ENCODE measurements around the gene LDB2.
A peak's percentile ranks its signal among the peaks of the same experiment; 100 is the strongest.

The LDB2 gene

DNA sequence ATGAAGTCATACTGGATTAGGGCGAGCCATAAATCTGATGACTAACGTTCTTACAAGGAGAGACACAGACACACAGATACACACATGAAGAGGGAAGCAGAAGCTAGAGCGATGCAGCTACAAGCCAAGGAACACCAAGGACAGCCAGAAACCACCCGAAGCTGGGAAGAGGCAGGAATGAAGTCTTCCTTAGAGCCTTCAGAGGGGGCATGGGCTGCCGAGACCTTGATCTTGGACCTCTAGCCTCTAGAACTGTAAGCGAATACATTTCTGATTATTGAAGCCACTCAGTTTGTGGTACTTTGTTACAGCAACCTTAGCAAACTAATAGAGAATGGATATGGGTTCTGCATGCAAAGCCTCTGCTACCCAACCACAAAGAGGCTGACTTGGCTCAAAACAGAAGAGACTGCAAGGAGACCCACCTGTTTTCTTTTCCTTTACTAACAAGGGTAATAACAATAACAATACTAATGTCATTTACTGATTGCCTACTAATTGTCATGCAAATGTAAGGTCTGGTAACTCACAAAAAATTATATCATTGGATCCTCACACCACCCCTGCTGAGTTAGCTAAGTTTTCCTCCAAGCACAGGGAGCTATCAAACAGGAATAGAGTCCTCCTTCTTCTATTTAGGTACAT, 10.1 kb upstream of the LDB2 start:
- H3K27me3 ChIP-seq (ENCODE audit: insufficient read depth, low read length) = no peaks in the 10 kb centered on the region
- H3K4me3 ChIP-seq (ENCODE audit: low read length) = no peak overlapping the region
- H3K36me3 ChIP-seq (ENCODE audit: insufficient read depth, low read length) = no peaks in the 10 kb centered on the region
- no peaks in the 10 kb centered on the region for H3K9me3 ChIP-seq (ENCODE audit: low read length)
- H3K4me1 ChIP-seq (ENCODE audit: insufficient read depth, low read length) = peaks cover 13% of the 10 kb centered on the region
- H2AFZ ChIP-seq (ENCODE audit: low read depth, low read length) = no peak overlapping the region

DNA sequence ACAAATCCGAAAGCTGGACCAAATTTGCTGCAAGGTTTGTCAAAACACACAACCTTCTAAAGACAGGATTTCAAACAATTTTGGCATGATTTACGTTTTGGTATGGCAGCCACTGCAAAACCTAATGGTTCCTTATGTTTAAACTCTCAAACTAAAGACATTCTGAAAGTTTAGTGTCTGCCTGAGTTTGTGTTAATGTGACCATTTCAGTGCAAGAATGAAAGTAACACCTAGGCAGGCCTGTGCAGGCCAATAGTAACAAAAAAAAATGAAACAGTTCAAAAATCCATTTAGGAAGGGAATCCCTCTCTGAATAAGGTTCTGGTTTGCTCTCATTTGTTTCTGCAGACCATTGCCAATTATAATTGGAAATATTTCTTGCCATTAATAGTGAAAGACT, 1.9 kb upstream of the LDB2 start:
- Histone ChIP-seq H3K4me1 (ENCODE audit: insufficient read depth, low read length) (peaks cover 26% of the 10 kb centered on the region), H2AFZ (ENCODE audit: low read depth, low read length) (no peak overlapping the region), H3K4me3 (ENCODE audit: low read length) (no peak overlapping the region), H3K9me3 (ENCODE audit: low read length) (no peaks in the 10 kb centered on the region), H3K36me3 (ENCODE audit: insufficient read depth, low read length) (no peaks in the 10 kb centered on the region), H3K27me3 (ENCODE audit: insufficient read depth, low read length) (no peaks in the 10 kb centered on the region)

DNA sequence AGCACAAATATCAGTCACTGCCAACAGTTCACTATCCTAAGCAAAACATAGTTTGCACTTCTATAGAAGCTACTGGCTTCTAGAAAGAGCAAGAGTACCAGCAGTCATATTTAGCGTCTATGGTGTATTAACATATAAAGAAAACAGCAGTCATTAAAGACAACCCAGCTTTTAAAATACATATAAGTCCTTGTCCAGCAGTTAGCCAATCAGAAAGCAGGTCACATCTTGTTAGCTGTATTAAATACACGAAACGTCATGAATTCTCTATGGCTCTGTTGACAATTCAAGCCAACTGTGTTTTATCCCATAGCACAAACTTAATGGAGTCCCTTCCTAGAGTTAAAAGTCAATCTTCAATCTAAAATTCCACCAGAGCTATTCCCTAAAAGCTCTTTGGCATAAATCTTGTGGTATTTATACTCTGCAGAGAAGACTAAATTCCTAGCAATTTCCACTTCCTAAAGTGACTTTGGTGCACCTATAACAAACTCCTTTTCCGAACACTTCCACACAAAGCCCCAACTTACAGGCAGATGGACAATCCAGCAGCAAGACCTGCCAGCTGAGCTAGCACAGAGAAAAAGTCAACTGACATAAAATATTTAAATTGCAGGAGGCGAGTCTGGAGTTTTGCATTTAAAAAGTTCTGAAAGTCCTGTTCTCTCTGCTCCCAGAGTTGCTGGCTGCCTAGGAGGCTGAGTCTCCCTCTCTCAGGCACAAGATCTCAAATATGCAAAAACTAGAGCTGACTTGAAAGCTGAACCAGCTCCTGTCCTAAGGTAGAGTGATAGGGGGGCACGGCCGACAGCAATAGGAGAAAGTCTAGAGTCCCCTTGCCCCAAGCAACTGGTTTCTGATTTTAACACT, 1.3 kb downstream of the LDB2 start:
- Histone ChIP-seq H3K9me3 (ENCODE audit: low read length) (no peaks in the 10 kb centered on the region), H3K4me3 (ENCODE audit: low read length) (peak overlapping the region; percentile 37), H3K36me3 (ENCODE audit: insufficient read depth, low read length) (no peaks in the 10 kb centered on the region), H3K27me3 (ENCODE audit: insufficient read depth, low read length) (no peaks in the 10 kb centered on the region), H3K4me1 (ENCODE audit: insufficient read depth, low read length) (peaks cover 48% of the 10 kb centered on the region), H2AFZ (ENCODE audit: low read depth, low read length) (peak overlapping the region; percentile 23)

DNA sequence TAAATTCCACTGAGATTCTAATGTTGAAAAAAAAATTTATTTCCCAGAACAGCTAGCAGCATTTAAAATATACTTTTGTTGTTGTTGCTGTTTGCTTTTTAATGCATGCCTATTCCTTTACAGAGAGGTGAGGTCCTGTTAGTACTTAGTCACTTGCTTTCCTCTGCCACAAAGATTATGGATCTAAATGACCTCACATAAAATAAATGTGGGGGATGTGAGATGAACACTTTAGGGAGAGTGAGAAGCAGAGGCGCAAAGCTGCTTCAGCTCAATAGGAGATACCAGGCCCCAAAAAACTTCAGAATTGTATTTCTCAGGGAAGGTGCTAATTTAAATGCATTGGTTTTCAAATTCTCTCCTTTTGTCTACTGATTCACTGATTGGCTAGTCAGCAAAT, 4.0 kb downstream of the LDB2 start:
- Histone ChIP-seq H3K4me3 (ENCODE audit: low read length) (no peak overlapping the region), H2AFZ (ENCODE audit: low read depth, low read length) (peak overlapping the region; percentile 80), H3K27me3 (ENCODE audit: insufficient read depth, low read length) (no peaks in the 10 kb centered on the region), H3K9me3 (ENCODE audit: low read length) (no peaks in the 10 kb centered on the region), H3K36me3 (ENCODE audit: insufficient read depth, low read length) (no peaks in the 10 kb centered on the region), H3K4me1 (ENCODE audit: insufficient read depth, low read length) (peaks cover 48% of the 10 kb centered on the region)

DNA sequence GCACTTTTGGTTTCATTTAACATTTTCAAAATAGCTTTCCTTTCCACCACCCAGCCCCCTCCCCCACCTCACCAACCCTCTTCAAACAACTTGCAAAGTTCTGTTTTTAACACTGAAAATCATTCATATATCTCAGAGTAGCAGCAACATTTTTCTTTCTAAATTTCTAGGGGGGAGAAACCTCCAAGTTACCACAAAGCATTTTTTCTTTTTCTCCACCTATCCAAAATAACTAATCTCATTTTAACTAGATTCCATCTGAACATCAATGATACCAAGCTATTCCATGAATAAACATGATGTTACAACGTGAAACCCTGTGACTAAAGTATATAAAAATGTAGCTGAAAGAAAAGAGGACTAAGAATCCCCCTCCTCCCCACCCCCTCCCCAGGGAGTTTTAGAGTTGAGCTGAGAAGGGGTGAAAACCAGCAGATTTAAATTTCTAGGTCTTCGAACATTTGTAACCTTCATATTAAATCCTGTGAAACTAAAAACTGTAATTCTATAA, 5.2 kb downstream of the LDB2 start:
- Histone ChIP-seq H3K27me3 (ENCODE audit: insufficient read depth, low read length) (no peaks in the 10 kb centered on the region), H3K4me3 (ENCODE audit: low read length) (no peak overlapping the region), H3K4me1 (ENCODE audit: insufficient read depth, low read length) (peaks cover 42% of the 10 kb centered on the region)

DNA sequence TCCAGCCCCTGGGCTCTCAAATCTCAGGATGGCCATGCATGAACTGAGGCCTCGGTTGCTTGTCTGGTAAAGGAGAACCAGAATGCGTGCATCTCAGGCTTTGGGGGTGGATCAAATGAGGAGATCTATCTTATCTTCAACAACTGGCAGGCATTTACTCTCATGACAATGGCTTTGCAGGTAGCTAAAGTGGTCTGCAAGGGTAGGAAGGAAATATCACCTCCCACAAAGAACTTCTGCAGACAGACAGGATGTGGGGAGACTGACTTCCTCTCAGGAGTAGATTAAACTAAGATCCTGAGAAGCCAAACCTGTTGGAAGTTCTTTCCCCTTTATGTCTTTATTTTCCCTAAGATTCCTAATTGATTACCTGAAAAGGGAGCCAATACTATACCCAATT, 7.8 kb downstream of the LDB2 start:
- no peaks in the 10 kb centered on the region for H3K36me3 ChIP-seq (ENCODE audit: insufficient read depth, low read length)

More for the DNA sequence above, 5.2 kb downstream of the LDB2 start:
- H3K36me3 ChIP-seq (ENCODE audit: insufficient read depth, low read length) = no peaks in the 10 kb centered on the region
- no peaks in the 10 kb centered on the region for H3K9me3 ChIP-seq (ENCODE audit: low read length)
- peak overlapping the region; percentile 80 for H2AFZ ChIP-seq (ENCODE audit: low read depth, low read length)

DNA sequence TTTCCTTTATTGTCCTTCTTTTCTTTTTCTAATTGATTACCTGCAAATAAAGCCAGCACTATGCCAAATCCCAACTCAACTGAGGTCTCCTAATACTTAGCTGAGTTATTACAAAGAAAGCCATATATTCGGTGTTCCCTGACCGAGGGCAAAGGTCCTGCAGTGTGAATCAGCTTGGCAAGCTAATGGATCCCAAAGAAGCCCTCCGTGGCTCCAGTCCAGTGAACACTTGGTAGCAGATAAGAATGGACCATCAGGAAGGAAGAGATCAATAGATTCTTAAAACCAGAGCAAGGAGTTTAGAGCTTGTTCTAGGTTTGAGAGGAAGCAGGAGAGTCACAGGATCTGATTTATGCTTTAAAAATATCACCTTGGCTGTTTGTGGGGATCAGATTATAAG, 8.5 kb downstream of the LDB2 start:
- Histone ChIP-seq H3K4me3 (ENCODE audit: low read length) (no peak overlapping the region), H2AFZ (ENCODE audit: low read depth, low read length) (no peak overlapping the region), H3K36me3 (ENCODE audit: insufficient read depth, low read length) (no peaks in the 10 kb centered on the region)

More for the DNA sequence above, 7.8 kb downstream of the LDB2 start:
- Histone ChIP-seq H3K4me1 (ENCODE audit: insufficient read depth, low read length) (peaks cover 24% of the 10 kb centered on the region), H3K9me3 (ENCODE audit: low read length) (no peaks in the 10 kb centered on the region), H3K4me3 (ENCODE audit: low read length) (no peak overlapping the region), H3K27me3 (ENCODE audit: insufficient read depth, low read length) (no peaks in the 10 kb centered on the region), H2AFZ (ENCODE audit: low read depth, low read length) (no peak overlapping the region)

DNA sequence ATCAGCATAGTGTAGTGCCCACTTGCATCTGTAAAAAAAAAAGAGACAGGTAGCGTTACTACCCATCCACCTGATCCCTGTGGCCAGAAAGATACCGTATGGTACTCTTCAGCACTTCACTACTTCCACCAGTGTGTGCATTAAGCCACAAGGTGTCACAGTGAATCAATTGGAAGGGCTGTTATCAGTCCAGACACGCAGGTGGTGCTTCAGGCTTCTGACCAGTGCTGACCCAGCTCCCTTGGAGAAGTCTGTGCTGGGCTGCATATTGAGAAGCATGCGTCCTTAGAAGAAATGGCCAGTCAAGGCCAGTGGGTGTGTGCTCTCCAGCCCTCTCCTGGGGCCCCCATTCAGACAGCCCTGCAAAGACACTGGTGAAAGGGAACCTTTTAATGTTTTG, 10.6 kb downstream of the LDB2 start:
- Histone ChIP-seq H3K4me1 (ENCODE audit: insufficient read depth, low read length) (peaks cover 7% of the 10 kb centered on the region), H3K9me3 (ENCODE audit: low read length) (no peaks in the 10 kb centered on the region), H3K27me3 (ENCODE audit: insufficient read depth, low read length) (no peaks in the 10 kb centered on the region), H3K4me3 (ENCODE audit: low read length) (no peak overlapping the region), H3K36me3 (ENCODE audit: insufficient read depth, low read length) (no peaks in the 10 kb centered on the region), H2AFZ (ENCODE audit: low read depth, low read length) (no peak overlapping the region)

More for the DNA sequence above, 8.5 kb downstream of the LDB2 start:
- H3K9me3 ChIP-seq (ENCODE audit: low read length) = no peaks in the 10 kb centered on the region
- H3K27me3 ChIP-seq (ENCODE audit: insufficient read depth, low read length) = no peaks in the 10 kb centered on the region
- peaks cover 24% of the 10 kb centered on the region for H3K4me1 ChIP-seq (ENCODE audit: insufficient read depth, low read length)

DNA sequence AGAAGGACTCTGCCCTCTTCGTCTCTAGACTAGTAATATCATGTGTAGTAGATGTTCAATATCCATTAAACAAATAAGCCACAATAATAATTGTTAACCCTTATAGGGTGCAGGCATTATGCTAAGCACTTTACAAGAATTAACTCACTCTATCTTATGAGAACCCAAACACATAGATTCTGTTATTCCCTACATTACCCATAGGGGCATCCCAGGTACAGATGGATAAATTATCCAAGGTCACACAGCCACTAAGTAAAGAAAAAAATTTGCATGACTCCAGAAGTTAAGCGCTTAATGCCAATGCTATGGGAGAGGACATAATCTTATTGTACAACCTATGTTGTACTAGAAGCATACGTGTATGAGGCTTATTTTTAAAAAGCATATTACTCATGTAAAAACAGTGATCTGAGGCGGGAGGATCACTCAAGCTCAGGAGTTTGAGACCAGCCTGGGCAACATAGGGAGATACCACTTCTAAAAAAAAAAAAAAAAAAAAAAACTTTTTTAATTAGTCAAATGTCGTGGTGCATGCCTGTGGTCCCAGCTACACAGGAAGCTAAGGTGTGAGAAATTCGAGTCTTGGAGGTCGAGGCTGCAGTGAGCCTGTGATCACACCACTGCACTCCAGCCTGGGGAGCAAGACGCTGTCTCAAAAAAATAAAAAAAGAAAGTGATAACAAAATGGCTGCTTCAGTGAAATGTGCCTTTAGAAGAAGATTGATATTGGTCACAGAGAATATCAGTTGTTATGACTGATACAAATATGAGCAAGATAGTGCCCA, 13.6 kb downstream of the LDB2 start:
- Histone ChIP-seq H3K9me3 (ENCODE audit: low read length) (no peaks in the 10 kb centered on the region), H3K36me3 (ENCODE audit: insufficient read depth, low read length) (no peaks in the 10 kb centered on the region), H3K27me3 (ENCODE audit: insufficient read depth, low read length) (no peaks in the 10 kb centered on the region), H3K4me1 (ENCODE audit: insufficient read depth, low read length) (peaks cover 2% of the 10 kb centered on the region), H3K4me3 (ENCODE audit: low read length) (no peak overlapping the region), H2AFZ (ENCODE audit: low read depth, low read length) (no peak overlapping the region)

DNA sequence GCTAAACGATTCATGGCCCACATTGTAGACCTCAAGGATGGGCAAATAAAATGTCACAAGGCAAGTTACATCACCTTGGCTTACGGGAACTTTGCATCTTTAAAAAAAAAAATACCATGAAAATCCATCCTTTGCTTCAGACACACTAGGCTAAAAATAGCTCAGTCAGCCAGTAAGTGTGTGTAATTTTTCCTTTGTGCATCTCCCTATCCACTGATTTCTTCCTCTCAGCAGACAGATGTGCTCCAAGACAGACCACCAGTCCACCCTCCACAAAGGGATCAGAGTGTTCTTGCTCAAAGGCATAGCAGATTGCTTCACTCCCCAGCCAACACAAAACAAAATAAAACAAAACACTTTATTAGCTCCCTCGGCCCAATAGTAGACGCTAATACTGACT, 14.6 kb downstream of the LDB2 start:
- Histone ChIP-seq H2AFZ (ENCODE audit: low read depth, low read length) (no peak overlapping the region), H3K27me3 (ENCODE audit: insufficient read depth, low read length) (no peaks in the 10 kb centered on the region), H3K9me3 (ENCODE audit: low read length) (no peaks in the 10 kb centered on the region), H3K4me3 (ENCODE audit: low read length) (no peak overlapping the region), H3K36me3 (ENCODE audit: insufficient read depth, low read length) (no peaks in the 10 kb centered on the region), H3K4me1 (ENCODE audit: insufficient read depth, low read length) (peaks cover 2% of the 10 kb centered on the region)

DNA sequence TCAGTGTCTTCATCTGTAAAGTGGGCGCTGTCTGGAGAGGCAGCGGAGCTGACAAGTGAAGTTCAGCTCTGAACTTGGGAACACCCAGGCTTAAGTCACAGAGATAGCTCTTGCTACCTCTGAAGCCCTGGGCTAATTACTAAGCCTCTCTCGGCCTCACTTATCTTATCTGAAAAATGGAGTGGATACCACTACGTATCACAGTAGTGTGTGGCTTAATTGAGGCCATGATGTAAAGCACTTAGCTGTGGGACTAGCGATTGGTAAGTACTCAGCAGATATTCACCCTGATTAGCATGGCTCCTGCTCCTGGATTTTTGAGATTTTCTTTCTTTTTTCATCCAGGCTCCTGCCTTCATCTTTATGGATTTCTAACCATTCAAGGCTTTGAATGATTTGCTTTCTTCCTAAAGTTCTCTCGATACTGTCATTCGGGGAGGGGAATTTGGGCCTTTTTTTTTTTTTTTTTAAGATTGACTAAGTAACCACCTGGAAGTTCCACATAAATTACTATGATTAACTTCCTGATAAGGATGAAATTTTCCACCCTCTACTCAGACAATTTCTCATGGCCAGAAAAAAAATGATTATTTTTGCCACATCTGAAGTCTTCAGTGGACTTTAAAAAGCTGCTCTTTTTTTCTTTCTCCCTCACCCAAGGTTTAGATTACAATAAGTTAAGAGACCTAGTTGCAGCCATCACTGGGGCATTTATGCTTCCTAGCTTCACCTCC, 17.1 kb downstream of the LDB2 start:
- Histone ChIP-seq H3K4me1 (ENCODE audit: insufficient read depth, low read length) (no peaks in the 10 kb centered on the region), H2AFZ (ENCODE audit: low read depth, low read length) (no peak overlapping the region), H3K36me3 (ENCODE audit: insufficient read depth, low read length) (no peaks in the 10 kb centered on the region), H3K9me3 (ENCODE audit: low read length) (peaks cover 2% of the 10 kb centered on the region), H3K4me3 (ENCODE audit: low read length) (no peak overlapping the region), H3K27me3 (ENCODE audit: insufficient read depth, low read length) (no peaks in the 10 kb centered on the region)

DNA sequence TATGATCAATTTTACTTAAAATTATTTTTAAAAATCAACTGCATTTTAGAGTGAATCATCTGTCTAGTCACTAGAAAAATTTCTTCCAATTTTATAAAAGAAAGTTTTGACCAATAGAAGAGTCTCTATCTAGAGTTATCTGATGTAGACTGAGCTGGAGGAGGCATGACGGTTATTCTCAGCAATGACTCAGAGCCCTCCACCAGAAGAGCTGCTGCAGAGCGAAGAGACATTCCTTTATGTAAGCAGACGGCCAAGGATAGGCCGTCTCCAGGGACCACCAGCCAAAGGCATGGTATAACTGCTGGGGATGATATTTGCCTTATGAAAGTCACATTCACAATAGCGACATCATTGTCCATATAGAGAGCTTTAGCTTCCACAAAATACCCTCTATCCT, 23.0 kb downstream of the LDB2 start:
- H3K4me3 ChIP-seq (ENCODE audit: low read length) = no peak overlapping the region
- H3K4me1 ChIP-seq (ENCODE audit: insufficient read depth, low read length) = no peaks in the 10 kb centered on the region
- H2AFZ ChIP-seq (ENCODE audit: low read depth, low read length) = no peak overlapping the region
- H3K36me3 ChIP-seq (ENCODE audit: insufficient read depth, low read length) = no peaks in the 10 kb centered on the region
- H3K27me3 ChIP-seq (ENCODE audit: insufficient read depth, low read length) = no peaks in the 10 kb centered on the region
- H3K9me3 ChIP-seq (ENCODE audit: low read length) = peaks cover 2% of the 10 kb centered on the region

All from neuron (in vitro differentiated cells).